NCI-H1694 (cell line): Measurements from ENCODE around the gene YWHAG.
"Not testable (repeated sequence)": the region's sequence is repeated elsewhere in the genome, so short reads cannot be mapped to it uniquely, and the experiment has no call there.

ENCODE experiments used
- DNase-seq: peaks from one replicate; lab custom pipeline; 2025; lab: John Stamatoyannopoulos, UW

Gene YWHAG

GRCh38 chr7:76325092-76325491, 33.7 kb downstream of the YWHAG start:
- DNase-seq: no peak

GRCh38 chr7:76318488-76319353, 40.1 kb downstream of the YWHAG start:
- DNase-seq: peak; percentile 31

- DNase-seq: peak; percentile 97
Measured at GRCh38 chr7:76317782-76318487, 40.9 kb downstream of the YWHAG start.

DNA sequence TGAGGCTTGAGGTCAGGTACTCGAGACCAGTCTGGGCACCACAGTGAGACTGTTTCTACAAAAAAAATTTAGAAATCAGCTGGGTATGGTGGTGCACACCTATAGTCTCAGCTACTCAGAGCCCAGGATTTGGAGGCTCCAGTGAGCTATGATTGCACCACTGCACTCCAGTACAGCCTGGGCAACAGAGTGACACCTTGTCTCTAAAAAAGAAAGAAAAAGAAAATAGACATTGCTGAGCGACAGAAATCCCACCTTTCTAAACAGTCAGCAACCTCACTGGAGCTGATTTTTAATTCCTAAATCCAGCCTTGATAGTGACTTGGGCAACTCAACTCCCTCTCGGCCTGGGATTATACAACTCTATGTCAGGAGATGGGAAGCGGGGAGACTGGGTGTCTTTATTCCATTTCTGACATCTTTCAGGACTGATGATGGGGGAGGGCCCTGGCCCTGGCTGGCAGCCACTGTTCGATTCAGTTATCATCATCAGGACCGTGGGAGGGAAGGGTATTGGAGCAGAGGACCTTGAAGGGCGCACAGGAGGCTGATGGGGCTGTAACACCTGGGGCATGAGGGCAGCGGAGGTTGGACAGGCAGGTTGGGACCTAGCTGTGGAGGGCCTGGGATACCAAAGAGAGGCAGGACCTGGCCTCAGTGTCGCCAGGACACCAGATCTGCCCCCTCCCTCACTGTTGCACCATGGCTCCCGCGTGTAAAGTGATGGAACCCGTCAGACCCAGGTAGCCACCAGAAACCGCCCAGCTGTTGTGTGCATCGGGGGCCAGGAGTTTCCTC, 41.6 kb downstream of the YWHAG start:
- DNase-seq: no peak

DNA sequence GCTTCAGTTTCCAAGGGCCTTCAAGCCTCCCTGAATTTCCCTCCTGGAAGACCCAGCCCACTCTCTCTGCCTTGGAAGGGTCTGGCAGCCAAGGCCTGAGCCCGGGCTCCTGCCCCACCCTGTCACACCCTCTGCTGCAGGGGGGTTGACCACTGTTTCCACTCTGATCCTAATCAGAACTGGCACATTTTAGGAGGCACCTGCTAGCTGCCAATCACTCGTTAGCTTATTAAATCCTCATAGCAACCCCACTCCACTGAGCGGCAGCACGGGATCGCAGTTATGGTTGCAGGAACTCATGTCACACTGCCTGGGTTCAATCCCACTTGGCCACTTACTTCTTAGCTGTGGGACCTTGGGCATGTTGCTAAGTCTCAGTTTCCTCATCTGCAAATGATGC, 43.4 kb downstream of the YWHAG start:
- DNase-seq: no peak

DNA sequence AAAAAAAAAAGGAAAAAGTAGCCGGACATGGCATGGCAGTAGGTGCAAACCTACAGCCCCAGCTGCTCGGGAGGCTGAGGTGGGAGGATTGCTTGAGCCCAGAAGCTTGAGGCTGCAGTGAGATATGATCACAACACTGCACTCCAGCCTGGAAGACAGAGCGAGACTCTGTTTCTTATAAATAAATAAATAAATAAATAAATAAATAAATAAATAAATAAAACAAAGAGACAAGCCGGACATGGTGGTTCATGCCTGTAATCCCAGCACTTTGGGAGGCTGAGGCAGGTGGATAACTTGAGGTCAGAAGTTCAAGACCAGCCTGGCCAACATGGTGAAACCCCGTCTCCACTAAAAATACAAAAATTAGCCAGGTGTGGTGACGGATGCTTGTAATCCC, 44.1 kb downstream of the YWHAG start:
- not testable (repeated sequence) for DNase-seq

GRCh38 chr7:76314042-76314721, 44.6 kb downstream of the YWHAG start:
- peak; percentile 95 for DNase-seq

- not testable (repeated sequence) for DNase-seq
Measured at GRCh38 chr7:76311838-76312237, 47.0 kb downstream of the YWHAG start.

- peak; percentile 90 for DNase-seq
Measured at GRCh38 chr7:76310102-76310957, 48.5 kb downstream of the YWHAG start.

DNA sequence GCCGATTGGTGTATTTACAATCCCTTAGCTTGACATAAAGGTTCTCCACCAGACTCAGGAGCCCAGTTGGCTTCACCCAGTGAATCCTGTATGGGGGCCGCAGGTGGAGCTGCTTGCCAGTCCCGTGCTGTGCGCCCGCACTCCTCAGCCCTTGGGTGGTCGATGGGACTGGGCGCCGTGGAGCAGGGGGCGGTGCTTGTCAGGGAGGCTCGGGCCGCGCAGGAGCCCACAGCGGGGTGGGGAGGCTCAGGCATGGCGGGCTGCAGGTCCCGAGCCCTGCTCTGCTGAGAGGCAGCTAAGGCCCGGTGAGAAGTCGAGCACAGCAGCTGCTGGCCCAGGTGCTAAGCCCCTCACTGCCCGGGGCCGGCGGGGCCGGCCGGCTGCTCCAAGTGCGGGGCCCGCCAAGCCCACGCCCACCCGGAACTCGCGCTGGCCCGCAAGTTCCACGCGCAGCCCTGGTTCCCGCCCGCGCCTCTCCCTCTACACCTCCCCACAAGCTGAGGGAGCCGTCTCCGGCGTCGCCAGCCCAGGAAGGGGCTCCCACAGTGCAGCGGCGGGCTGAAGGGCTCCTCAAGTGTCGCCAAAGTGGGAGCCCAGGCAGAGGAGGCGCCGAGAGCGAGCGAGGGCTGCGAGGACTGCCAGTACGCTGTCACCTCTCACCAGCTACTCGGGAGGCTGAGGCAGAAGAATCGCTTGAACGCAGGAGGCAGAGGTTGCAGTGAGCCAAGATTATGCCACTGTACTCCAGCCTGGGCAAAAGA, 49.3 kb downstream of the YWHAG start:
- DNase-seq: not testable (repeated sequence)

GRCh38 chr7:76308874-76309273, 49.9 kb downstream of the YWHAG start:
- not testable (repeated sequence) for DNase-seq

GRCh38 chr7:76304888-76305375, 53.9 kb downstream of the YWHAG start:
- DNase-seq: peak; percentile 22

DNA sequence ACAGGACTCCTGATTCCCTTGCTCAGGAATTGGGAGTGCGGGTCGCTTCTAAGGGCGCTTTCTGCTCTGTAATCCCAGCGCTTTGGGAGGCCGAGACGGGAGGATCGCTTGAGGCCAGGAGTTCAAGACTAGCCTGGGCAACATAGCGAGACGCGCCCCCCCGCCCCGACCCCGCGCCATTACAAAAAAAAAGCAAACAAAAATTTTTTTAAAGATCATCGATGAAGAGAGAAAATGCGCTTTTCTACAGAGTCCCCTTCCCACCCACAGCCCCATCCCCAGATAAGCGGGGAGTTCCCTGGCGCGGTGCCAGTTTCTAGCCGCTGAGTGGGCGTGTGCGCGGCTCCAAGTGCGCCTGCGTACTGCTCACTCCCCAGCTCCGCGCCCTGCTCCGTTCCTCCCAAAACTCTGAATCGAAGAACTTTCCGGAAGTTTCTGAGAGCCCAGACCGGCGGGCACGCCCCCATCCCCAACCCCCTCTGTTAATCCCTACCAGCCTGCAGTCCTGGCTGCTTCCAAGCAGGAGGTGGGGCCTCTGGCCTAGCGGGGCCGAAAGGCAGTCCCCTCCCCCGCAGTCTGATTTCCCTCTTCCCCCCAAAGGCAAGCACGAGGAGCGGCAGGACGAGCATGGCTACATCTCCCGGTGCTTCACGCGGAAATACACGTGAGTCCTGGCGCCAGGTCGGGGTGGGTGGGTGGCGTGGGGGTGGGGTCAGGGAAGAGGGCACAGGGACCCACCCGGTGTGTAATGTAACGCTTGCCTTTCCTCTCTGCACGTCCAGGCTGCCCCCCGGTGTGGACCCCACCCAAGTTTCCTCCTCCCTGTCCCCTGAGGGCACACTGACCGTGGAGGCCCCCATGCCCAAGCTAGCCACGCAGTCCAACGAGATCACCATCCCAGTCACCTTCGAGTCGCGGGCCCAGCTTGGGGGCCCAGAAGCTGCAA, 55.3 kb downstream of the YWHAG start:
- DNase-seq: peak; percentile 53

DNA sequence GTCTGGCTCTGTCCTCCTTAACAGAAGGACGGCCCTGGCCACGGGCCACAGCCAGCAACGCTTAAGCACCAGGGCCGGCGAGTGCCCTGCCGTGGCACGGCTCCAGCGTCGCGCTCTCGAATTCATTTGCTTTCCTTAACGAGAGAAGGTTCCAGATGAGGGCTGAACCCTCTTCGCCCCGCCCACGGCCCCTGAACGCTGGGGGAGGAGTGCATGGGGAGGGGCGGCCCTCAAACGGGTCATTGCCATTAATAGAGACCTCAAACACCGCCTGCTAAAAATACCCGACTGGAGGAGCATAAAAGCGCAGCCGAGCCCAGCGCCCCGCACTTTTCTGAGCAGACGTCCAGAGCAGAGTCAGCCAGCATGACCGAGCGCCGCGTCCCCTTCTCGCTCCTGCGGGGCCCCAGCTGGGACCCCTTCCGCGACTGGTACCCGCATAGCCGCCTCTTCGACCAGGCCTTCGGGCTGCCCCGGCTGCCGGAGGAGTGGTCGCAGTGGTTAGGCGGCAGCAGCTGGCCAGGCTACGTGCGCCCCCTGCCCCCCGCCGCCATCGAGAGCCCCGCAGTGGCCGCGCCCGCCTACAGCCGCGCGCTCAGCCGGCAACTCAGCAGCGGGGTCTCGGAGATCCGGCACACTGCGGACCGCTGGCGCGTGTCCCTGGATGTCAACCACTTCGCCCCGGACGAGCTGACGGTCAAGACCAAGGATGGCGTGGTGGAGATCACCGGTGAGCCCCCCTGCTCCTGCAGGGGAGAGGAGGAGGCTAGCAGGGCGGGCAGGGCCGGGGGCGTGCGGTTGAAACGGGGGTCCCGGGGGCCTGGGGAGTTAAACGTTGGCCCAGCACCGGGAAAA, 56.2 kb downstream of the YWHAG start, which contains the start of gene HSPB1:
Gene HSPB1, plus strand, starts transcription at position 327 of the 855 bp plus-strand sequence. Its CDS starts 40 bp downstream, at position 367.
- peak; percentile 81 for DNase-seq

DNA sequence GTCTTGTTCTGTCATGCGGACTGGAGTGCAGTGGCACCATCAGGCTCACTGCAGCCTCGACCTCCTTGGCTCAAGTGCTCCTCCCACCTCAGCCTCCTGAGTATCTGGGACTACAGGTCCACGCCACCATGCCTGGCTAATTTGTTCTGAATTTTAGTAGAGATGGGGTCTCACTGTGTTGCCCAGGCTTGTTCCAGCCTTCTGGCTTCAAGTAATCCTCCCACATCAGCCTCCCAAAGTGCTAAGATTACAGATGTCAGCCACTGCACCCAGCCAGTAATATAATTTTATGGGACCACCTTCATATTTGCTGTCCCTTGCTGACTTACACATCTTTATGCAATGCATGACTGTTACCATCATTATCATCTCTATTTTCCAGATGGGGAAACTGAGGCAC, 57.8 kb downstream of the YWHAG start:
- no peak for DNase-seq

GRCh38 chr7:76300166-76300731, 58.5 kb downstream of the YWHAG start:
- no peak for DNase-seq
